Measurements from ENCODE around the gene L3MBTL4.

The L3MBTL4 gene

GRCh38 chr18:5986257-5986931, 428.3 kb downstream of the L3MBTL4 start:
- DNase-seq (ENCODE audit: low spot score), result no peak

DNA sequence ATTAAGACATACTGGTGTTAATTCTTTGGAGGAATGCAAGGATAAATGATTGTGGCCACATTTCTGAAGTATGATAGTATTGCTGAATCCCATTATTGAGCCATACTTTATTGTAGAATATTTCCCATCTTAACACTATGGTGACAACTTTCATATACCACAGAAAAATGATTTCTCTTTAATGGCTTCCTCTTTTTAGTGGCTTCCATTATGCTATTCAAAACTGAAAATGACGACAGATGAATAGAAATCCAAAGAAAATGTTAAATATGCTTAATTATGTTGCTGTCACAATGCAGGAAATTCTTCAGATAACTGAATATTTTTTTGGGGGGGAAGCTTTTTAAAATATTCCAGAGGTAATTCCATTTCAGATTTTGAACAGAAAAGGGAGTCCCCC, 430.5 kb downstream of the L3MBTL4 start:
- DNase-seq (ENCODE audit: low spot score), result no peak

GRCh38 chr18:5983488-5983887, 431.2 kb downstream of the L3MBTL4 start:
- no peak for DNase-seq (ENCODE audit: low spot score)

GRCh38 chr18:5982332-5982731, 432.4 kb downstream of the L3MBTL4 start:
- no peak for DNase-seq (ENCODE audit: low spot score)

- no peak for DNase-seq (ENCODE audit: low spot score)
Observed at GRCh38 chr18:5980721-5981120, 434.0 kb downstream of the L3MBTL4 start.

DNA sequence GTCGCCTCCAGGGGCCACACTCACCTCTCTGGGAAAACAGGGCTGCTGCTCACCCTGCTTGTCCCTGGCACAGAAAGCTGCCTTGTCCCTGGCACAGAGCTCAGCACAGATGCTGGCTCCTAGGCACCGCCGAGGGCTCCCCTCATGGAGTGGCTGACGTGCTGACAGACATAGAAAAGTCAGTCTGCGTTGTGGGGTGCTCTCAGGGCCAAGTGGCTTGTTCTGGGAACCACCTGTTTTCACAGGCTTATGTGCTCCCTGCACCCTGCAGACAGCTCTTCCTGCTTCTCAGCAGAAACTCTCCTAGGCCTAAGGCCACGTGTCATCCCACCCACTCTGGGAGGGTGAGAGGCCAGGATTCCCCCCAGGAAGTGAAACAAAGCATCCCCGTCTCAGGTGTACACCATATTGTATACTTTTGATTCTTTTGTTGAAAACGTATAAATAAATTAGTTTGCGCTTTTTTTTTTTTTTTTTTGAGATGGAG, 434.7 kb downstream of the L3MBTL4 start:
- DNase-seq (ENCODE audit: low spot score), result peak; percentile 51

- DNase-seq (ENCODE audit: low spot score), result no peak
Observed at GRCh38 chr18:5979176-5979888, 435.4 kb downstream of the L3MBTL4 start.

DNA sequence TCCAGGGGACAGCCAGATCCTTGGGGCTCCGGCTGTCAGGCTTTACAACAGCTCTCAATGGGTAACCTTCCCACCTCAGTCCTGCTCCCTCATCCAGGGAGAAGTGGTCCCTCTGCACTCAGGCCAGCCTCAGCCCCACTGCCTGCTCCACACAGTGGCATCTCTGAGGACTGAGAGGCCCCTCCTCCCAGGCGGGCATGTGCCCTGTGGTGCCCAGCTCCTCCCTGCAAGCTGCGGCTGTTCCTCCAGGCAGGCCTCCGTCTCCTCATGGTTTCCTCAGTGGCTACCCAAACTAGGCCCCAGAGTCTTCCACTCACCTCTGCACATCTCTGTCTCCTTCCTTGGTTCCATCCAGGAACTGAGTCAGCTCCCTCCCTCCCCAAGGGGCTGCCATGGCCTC, 437.7 kb downstream of the L3MBTL4 start:
- no peak for DNase-seq (ENCODE audit: low spot score)

- DNase-seq (ENCODE audit: low spot score), result no peak
Observed at GRCh38 chr18:5975111-5976002, 439.4 kb downstream of the L3MBTL4 start.

DNA sequence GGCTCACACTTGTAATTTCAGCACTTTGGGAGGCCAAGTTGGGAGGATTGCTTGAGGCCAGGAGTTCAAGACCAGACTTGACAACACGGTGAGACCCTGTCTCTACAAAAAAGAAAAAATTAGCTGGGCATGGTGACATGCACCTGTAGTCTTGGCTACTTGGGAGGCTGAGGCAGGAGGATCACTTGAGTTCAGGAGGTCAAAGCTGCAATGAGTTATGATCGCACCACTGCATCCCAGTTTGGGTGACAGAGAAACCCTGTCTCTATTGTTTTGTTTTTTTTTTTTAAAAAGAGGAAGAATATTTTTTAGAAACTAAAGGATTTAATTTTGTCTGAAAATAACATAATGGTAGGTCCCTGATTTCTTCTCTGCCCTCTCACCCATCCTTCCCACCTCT, 440.0 kb downstream of the L3MBTL4 start:
- no peak for DNase-seq (ENCODE audit: low spot score)

DNA sequence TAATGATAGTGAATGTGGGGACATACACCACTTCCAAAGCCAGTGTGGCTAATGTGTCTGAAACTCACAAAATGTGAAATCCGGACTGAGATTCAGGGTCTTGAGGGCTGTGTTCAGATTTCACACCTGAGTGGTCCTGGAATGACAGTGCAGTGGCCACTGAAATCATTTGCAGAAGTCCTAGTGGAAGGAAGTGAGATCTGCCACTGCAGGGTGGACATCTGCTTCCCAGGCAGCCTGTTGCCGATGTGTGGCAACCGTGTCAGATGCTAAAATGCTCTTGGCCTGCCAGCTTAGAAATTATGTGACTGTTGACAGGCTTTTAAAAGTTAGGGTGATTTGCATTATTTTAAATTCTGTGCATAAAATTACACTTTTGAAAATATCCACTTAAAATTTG, 441.6 kb downstream of the L3MBTL4 start:
- DNase-seq (ENCODE audit: low spot score), result no peak

- no peak for DNase-seq (ENCODE audit: low spot score)
Observed at GRCh38 chr18:5972298-5972697, 442.4 kb downstream of the L3MBTL4 start.

DNA sequence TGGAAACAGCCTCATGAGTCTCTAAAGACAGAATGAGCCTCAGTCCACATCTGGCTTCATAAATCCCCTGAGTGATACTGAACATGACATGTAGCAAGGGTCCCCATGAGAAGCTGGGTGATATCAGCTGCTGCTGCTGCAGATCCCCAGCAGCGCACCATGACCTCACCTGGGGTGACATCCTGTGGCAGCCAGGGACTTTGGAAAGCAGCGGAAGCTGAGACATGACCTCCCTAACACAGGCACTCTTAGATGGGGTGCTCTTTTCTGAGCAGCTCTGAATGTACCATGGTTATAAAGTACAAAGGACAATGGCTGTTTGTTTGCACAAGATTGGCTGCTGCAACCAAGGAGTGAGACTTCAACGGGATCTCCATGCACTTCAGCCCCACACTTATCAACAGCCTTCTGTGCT, 444.7 kb downstream of the L3MBTL4 start:
- DNase-seq (ENCODE audit: low spot score), result no peak

GRCh38 chr18:5969355-5969988, 445.2 kb downstream of the L3MBTL4 start:
- DNase-seq (ENCODE audit: low spot score), result no peak

DNA sequence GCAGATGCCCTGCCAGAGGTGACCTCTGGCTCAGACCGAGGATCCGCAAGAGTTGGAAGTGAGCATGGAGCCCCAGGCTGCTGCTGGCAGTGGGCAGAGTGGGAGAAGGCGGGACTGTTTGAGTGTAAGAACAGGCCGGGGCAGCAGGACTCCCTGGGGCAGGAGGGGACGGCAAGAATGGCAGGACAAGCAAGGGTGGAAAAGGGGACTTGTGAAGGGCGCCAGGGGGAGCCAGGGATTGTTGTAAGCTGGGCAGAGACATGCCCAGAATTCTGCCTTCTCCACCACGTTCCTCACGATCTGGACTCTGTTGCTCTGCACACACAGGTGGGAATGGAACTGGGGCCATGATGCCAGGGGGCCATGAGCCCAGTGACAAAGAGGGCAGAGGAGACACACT, 447.0 kb downstream of the L3MBTL4 start:
- no peak for DNase-seq (ENCODE audit: low spot score)

DNA sequence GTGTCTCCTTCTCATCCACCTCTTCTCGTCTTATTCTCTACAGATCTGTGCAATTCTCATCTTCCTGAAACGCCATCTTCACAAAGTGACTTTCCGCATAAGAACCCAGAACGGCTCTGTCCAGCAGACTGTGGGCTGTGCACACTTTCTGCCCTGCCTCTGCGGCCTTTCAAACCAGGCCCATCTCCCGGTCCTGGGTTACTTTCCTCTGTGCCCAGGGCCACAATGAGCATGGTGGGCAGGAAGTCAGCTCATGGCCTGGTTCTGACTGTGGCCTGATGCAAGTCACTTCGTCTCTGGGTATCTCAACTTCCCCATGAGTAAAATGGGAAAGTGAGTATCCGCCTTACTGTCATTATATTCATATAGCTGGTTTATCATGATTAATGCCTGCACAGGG, 447.7 kb downstream of the L3MBTL4 start:
- DNase-seq (ENCODE audit: low spot score), result no peak

- no peak for DNase-seq (ENCODE audit: low spot score)
Observed at GRCh38 chr18:5966514-5966913, 448.2 kb downstream of the L3MBTL4 start.

GRCh38 chr18:5964996-5965395, 449.7 kb downstream of the L3MBTL4 start:
- DNase-seq (ENCODE audit: low spot score), result no peak

- DNase-seq (ENCODE audit: low spot score), result no peak
Observed at GRCh38 chr18:5964596-5964995, 450.1 kb downstream of the L3MBTL4 start.

DNA sequence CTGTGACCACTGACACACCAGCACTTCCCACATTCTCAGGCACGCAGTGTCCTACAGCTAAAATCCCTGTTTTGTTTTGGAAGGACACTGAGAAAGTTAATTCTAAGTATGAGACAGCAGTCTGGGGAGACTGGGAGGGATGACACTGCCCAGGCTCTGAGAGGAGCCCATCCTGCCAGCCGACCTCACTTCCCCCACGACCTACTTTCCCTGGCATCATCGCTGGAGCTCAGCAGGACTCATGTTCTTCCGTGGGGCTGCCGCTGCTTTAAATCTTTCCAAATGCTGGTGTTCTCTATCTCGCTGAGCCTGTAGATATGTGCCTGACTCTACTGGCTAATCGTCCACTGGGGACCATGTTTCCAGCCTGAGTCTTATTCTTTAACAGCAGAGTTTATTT, 450.6 kb downstream of the L3MBTL4 start:
- DNase-seq (ENCODE audit: low spot score), result peak; percentile 70

- DNase-seq (ENCODE audit: low spot score), result no peak
Observed at GRCh38 chr18:5963267-5963666, 451.4 kb downstream of the L3MBTL4 start.

- DNase-seq (ENCODE audit: low spot score), result peak; percentile 33
Observed at GRCh38 chr18:5962362-5962761, 452.3 kb downstream of the L3MBTL4 start.
